CD8-positive, alpha-beta memory T cell (primary cell): ENCODE data around the gene CMC2. TPM values are rescaled to one million over a fixed set of nuclear protein-coding genes. Genes with fewer than 3 reads are reported as not detected.

Source experiments
- CTCF ChIA-PET: fragments of 350-600 bp; sonication (Branson Sonifier 250); formaldehyde crosslinking; loops from one replicate; lab custom pipeline; 2021; ENCODE audit warnings: antibody characterized with exemption; lab: Charles Lee
- POLR2A ChIA-PET: fragments of 350-600 bp; sonication (Branson Sonifier 250); formaldehyde crosslinking; loops from one replicate; lab custom pipeline; 2021; ENCODE audit warnings: antibody characterized with exemption; lab: Charles Lee
- DNase-seq, 5 donors: peaks; one replicate each; pipeline versions ENCODE4 v3.0.0 to v3.0.0-alpha.2; 2020 to 2022; ENCODE audit warnings: mixed read lengths in 1 of 5
- H3K27ac ChIP-seq: one replicate; pipeline ENCODE4 v1.7.0; 2013; ENCODE audit warnings: low read depth, mild to moderate bottlenecking, low read length, moderate library complexity
- H3K27me3 ChIP-seq: 2 replicates; pipeline ENCODE4 v1.7.0; 2013; ENCODE audit warnings: low read length, mild to moderate bottlenecking; ENCODE audit not compliant: insufficient read depth, poor library complexity, severe bottlenecking
- H3K36me3 ChIP-seq: 2 replicates; pipeline ENCODE4 v1.7.0; 2013; ENCODE audit warnings: mild to moderate bottlenecking, low read length, moderate library complexity; ENCODE audit not compliant: insufficient read depth
- H3K4me1 ChIP-seq: 2 replicates; pipeline ENCODE4 v1.7.0; 2013; ENCODE audit warnings: mild to moderate bottlenecking, low read length, moderate library complexity; ENCODE audit not compliant: insufficient read depth
- H3K4me3 ChIP-seq: 2 replicates; pipeline ENCODE4 v1.7.0; 2013; ENCODE audit warnings: mild to moderate bottlenecking, low read length
- H3K9me3 ChIP-seq: 2 replicates; pipeline ENCODE4 v1.7.0; 2013; ENCODE audit warnings: mild to moderate bottlenecking, low read length
- H3K27ac Mint-ChIP-seq, 8 donors: one replicate each; pipeline ENCODE4 v1.8.0; 2020 to 2021; ENCODE audit warnings: mixed read lengths in 8 of 8, mild to moderate bottlenecking in 6 of 8, inconsistent platforms in 3 of 8, moderate library complexity in 3 of 8
- H3K27me3 Mint-ChIP-seq, 2 donors: one replicate each; pipeline ENCODE4 v1.8.0; 2020 to 2021; ENCODE audit warnings: mixed read lengths in 2 of 2, mild to moderate bottlenecking in 1 of 2, moderate library complexity in 1 of 2
- H3K36me3 Mint-ChIP-seq, 3 donors: one replicate each; pipeline ENCODE4 v1.8.0; 2020 to 2021; ENCODE audit warnings: mixed read lengths in 3 of 3, inconsistent platforms in 1 of 3, mild to moderate bottlenecking in 1 of 3
- H3K4me1 Mint-ChIP-seq, 3 donors: one replicate each; pipeline ENCODE4 v1.8.0; 2020 to 2021; ENCODE audit warnings: mixed read lengths in 3 of 3, inconsistent platforms in 1 of 3, mild to moderate bottlenecking in 1 of 3
- H3K4me3 Mint-ChIP-seq, 7 donors: one replicate each; pipeline ENCODE4 v1.8.0; 2020 to 2021; ENCODE audit warnings: mixed read lengths in 7 of 7, mild to moderate bottlenecking in 6 of 7, moderate library complexity in 4 of 7, inconsistent platforms in 2 of 7
- H3K9me3 Mint-ChIP-seq, 5 donors: one replicate each; pipeline ENCODE4 v1.8.0; 2020 to 2022; ENCODE audit warnings: mixed read lengths in 5 of 5, mild to moderate bottlenecking in 3 of 5, moderate library complexity in 2 of 5, inconsistent platforms in 1 of 5
- polyA plus RNA-seq: library from polyadenylated mRNA; unstranded; fragments of 300-500 nt; fragmentation: Illumina TruSeq; gene quantifications from one replicate; pipeline ENCODE4 v1.2.3, GENCODE V29; 2021
- total RNA-seq, 2 experiments: library from RNA; stranded (reverse); gene quantifications; one replicate each; pipeline ENCODE4 v1.2.3, GENCODE V29; 2021

The CMC2 gene
- total and polyA plus RNA-seq, 3 experiments from 2014 or later = 125 to 135 (median 126) TPM

DNA sequence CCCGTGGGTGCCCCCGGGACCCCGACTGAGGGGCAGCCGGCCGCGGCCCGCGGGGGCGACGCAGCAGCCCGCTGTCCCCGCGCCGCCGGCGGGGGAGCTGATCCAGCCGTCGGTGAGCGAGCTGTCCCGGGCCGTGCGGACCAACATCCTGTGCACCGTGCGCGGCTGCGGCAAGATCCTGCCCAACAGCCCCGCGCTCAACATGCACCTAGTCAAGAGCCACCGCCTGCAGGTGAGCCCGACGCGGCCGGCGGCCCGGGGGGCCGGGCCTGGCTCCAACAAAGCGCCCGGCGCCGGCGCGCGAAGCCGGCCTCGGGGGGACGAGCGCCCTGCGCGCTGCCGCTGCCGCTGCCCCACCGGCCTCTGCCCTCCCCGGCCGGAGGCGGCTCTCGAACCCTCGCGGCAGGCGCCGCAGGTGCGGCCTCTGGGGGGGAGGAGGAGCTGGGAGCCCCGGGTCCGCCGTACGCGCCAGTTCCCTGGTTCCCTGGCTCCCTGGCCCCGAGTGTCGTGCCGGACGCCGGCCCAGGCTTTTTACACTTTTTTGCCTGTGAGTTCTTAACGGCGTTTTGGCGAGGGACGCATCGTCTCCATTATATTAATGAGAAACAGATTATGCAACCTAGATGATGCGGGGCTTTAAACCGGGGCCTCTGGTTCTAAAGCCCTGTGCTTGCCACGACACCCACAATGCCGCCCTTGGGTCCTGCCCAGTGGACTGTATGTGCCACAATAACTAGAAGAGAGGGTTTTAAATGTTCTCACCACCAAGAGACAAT lies 29.5 kb upstream of the CMC2 start:
- DNase-seq = peak in 3 of 5 donors; percentile 27 to 70 (median 50)
- peak overlapping the region; percentile 71 for H3K4me3 ChIP-seq
- H3K4me1 ChIP-seq = peaks cover 21% of the 10 kb centered on the region
- H3K27ac ChIP-seq = no peak overlapping the region
- Mint-ChIP-seq H3K4me1 (peaks cover 34 to 44% (median 44%) of the 10 kb centered on the region in 3 donors), H3K4me3 (peak overlapping the region; percentile 84 to 90 (median 86)), H3K27me3 (peaks cover 0 to 2% of the 10 kb centered on the region in 2 donors), H3K27ac (peak overlapping the region; percentile 46 to 83 (median 74)), H3K9me3 (no peaks in the 10 kb centered on the region), H3K36me3 (peaks cover 0 to 25% (median 10%) of the 10 kb centered on the region in 3 donors)
- POLR2A ChIA-PET = interaction anchor here (0.9 to 2.7 kb wide), 3 partner anchors 29 to 41 kb away, joined by 5 to 18 read pairs (median 8); partner anchors contain the start of genes C16orf46, CENPN and CMC2
- no peaks in the 10 kb centered on the region for H3K27me3 ChIP-seq
- no peaks in the 10 kb centered on the region for H3K36me3 ChIP-seq
- CTCF ChIA-PET = interaction anchor here (0.6 to 9.1 kb wide), 27 partner anchors 9 to 448 kb away, joined by 3 to 77 read pairs (median 5); partner anchors contain the start of genes C16orf46, CENPN and CMC2
- no peaks in the 10 kb centered on the region for H3K9me3 ChIP-seq

DNA sequence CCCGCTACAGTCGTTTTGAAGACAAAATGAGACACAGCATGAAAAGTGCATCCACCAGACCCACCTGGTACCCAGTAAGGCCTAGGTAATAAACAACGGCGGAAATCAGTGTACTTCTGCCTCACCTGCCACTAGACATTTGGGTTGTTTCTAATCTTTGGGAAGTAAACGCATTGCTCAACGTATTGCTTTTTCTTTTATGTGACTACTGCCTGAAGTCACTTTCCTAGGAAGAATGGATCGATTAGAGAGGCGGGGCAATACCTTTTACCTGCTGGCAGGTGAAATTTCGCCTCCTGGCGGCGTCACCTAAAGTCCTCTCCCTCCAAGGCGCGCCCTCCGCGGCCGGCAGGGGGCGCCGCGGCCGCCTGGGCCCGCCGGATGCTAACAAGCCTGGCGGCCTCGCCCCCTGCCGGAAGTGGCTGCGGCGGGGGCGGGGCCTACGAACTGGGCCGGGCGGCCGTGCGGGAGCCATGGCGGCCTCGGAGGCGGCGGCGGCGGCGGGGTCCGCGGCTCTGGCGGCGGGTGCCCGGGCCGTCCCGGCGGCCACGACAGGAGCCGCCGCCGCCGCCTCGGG lies 28.8 kb upstream of the CMC2 start, which contains the start of gene ATMIN:
Gene ATMIN (plus strand): TSS at position 445 of the 577 bp plus-strand sequence. CDS start 29 bp downstream, at position 474.
- no peak within 1 kb of the TSS for H3K27ac ChIP-seq
- peak within 1 kb of the TSS; percentile 71 for H3K4me3 ChIP-seq
- peak; percentile 84 to 92 (median 88) for DNase-seq
- peaks cover 34 to 44% (median 39%) of the 10 kb centered on the region in 3 donors for H3K4me1 Mint-ChIP-seq
- H3K27ac Mint-ChIP-seq = peak within 1 kb of the TSS; percentile 59 to 83 (median 74)
- no peaks in the 10 kb centered on the region for H3K27me3 ChIP-seq
- H3K36me3 ChIP-seq = no peaks in the 10 kb centered on the region
- ChIA-PET POLR2A (interaction anchor here (0.9 to 2.7 kb wide), 4 partner anchors 28 to 42 kb away, joined by 5 to 18 read pairs (median 7); partner anchors contain the start of genes C16orf46, CENPN and CMC2), CTCF (interaction anchor here (0.6 to 9.1 kb wide), 29 partner anchors 10 to 447 kb away, joined by 3 to 77 read pairs (median 5); partner anchors contain the start of genes C16orf46, CENPN and CMC2)
- H3K9me3 Mint-ChIP-seq = no peaks in the 10 kb centered on the region
- peaks cover 21% of the 10 kb centered on the region for H3K4me1 ChIP-seq
- H3K4me3 Mint-ChIP-seq = peak within 1 kb of the TSS; percentile 84 to 90 (median 86)
- peaks cover 0 to 2% of the 10 kb centered on the region in 2 donors for H3K27me3 Mint-ChIP-seq
- H3K9me3 ChIP-seq = no peaks in the 10 kb centered on the region
- peaks cover 0 to 19% (median 8%) of the 10 kb centered on the region in 3 donors for H3K36me3 Mint-ChIP-seq

DNA sequence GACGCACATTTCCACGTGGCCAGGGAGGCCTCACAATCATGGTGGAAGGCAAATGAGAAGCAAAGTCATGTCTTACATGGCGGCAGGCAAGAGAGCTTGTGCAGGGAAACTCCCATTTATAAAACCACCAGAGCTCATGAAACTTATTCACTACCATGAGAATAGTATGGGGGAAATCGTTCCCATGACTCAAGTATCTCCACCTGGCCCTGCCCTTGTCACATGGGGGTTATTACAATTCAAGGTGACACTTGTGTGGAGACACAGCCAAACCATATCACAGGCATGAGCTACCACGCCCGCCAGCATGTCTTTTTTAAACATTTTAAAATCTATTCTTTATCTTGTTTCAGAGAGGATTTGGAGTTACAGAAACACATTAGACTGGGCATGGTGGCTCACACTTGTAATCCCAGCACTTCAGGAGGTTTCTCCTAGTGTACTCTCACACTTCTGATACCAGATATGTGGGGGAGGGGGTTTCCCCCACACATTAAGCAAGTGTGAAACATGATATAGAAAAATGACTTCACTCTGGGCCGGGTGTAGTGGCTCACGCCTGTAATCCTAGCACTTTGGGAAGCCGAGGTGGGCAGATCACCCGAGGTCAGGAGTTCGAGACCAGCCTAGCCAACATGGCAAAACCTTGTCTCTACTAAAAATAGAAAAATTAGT lies 23.4 kb upstream of the CMC2 start:
- Mint-ChIP-seq H3K4me1 (peaks cover 0 to 2% (median 2%) of the 10 kb centered on the region in 3 donors), H3K36me3 (peaks cover 0 to 3% (median 3%) of the 10 kb centered on the region in 3 donors), H3K27me3 (peaks cover 0 to 2% of the 10 kb centered on the region in 2 donors), H3K27ac (peak overlapping the region in 1 of 8 donors; percentile 68), H3K4me3 (no peak overlapping the region), H3K9me3 (no peaks in the 10 kb centered on the region)
- Histone ChIP-seq H3K27me3 (no peaks in the 10 kb centered on the region), H3K36me3 (no peaks in the 10 kb centered on the region), H3K4me1 (peaks cover under 1% of the 10 kb centered on the region), H3K9me3 (no peaks in the 10 kb centered on the region), H3K4me3 (no peak overlapping the region), H3K27ac (no peak overlapping the region)
- POLR2A ChIA-PET = no interaction called here
- CTCF ChIA-PET = interaction anchor here (9.1 kb wide), 1 partner anchor 26 kb away, joined by 77 read pairs; no protein-coding TSS in a partner anchor
- no peak for DNase-seq

DNA sequence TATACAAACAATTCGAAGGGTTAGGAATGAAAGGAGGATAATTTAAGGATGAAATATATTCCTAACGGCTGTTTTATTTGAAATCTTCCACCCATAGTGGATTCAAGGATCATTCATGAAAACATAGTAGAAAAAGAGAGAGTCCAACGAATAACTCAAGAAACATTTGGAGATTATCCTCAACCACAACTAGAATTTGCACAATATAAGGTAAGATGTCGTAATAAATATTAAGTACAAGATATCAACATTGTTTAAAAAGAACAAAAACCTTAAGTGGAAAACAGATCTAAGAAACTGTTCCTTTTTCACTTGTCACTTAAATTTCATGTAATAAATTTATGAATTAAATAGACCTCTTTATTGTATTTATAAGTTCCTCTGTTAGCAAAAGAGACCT lies 19.7 kb upstream of the CMC2 start:
- Histone ChIP-seq H3K4me3 (no peak overlapping the region), H3K36me3 (peaks cover 4% of the 10 kb centered on the region), H3K27me3 (no peaks in the 10 kb centered on the region), H3K27ac (no peak overlapping the region), H3K9me3 (no peaks in the 10 kb centered on the region), H3K4me1 (no peaks in the 10 kb centered on the region)
- ChIA-PET POLR2A (no interaction called here), CTCF (no interaction called here)
- Mint-ChIP-seq H3K36me3 (peaks cover 0 to 13% (median 3%) of the 10 kb centered on the region in 3 donors), H3K9me3 (no peaks in the 10 kb centered on the region), H3K4me1 (no peaks in the 10 kb centered on the region), H3K4me3 (no peak overlapping the region), H3K27ac (no peak overlapping the region), H3K27me3 (no peaks in the 10 kb centered on the region)
- no peak for DNase-seq

DNA sequence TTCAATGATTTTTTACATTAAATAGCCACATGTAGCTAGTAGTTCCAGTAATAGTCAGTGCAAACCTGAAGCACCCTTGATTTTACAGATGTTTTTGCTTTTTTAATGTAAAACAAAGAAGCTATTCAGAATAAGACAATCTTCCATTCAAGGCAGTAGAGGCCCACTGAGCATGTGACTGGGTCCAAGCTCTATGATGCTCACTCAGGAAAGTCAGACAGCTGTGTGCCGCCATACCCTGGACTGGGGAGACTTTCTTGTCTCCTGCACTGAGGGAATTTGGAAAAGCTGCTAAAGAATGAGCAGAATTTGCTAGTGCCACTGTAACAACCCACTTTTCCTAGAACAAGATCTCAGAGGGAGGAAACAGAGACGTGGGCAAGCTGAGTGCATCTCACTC lies 11.8 kb upstream of the CMC2 start:
- Mint-ChIP-seq H3K4me1 (peaks cover 2 to 5% (median 4%) of the 10 kb centered on the region in 3 donors), H3K27ac (peak overlapping the region in 1 of 8 donors; percentile 21), H3K4me3 (no peak overlapping the region), H3K9me3 (no peaks in the 10 kb centered on the region), H3K27me3 (no peaks in the 10 kb centered on the region), H3K36me3 (peaks cover 0 to 38% (median 4%) of the 10 kb centered on the region in 3 donors)
- CTCF ChIA-PET = interaction anchor here (0.7 to 1.7 kb wide), 3 partner anchors 16 to 22 kb away, joined by 3 to 11 read pairs (median 4); partner anchors contain the start of gene ATMIN
- Histone ChIP-seq H3K36me3 (peaks cover 4% of the 10 kb centered on the region), H3K4me1 (no peaks in the 10 kb centered on the region), H3K27me3 (no peaks in the 10 kb centered on the region), H3K27ac (no peak overlapping the region), H3K9me3 (no peaks in the 10 kb centered on the region), H3K4me3 (no peak overlapping the region)
- POLR2A ChIA-PET = no interaction called here
- DNase-seq = no peak

DNA sequence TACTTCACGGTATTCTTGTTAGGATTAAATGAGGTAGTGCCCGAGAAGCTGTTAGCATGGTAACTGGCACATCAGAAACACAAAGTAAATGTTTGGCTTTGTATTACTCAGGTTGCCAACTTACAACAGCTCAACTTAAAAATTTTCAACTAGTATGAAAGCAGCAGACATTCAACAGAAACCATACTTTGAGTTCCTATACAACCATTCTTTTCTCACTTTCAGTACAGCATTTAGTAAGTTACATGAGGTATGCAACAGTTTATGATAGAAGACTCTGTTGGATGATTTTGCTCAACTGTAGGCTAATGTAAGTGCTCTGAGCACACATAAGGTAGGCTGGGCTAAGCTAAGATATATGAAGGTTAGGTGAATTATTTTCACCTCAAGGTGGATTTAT lies 8.0 kb upstream of the CMC2 start:
- CTCF ChIA-PET = interaction anchor here (1.0 to 1.3 kb wide), 4 partner anchors 10 to 21 kb away, joined by 3 to 6 read pairs (median 4); partner anchors contain the start of gene ATMIN

DNA sequence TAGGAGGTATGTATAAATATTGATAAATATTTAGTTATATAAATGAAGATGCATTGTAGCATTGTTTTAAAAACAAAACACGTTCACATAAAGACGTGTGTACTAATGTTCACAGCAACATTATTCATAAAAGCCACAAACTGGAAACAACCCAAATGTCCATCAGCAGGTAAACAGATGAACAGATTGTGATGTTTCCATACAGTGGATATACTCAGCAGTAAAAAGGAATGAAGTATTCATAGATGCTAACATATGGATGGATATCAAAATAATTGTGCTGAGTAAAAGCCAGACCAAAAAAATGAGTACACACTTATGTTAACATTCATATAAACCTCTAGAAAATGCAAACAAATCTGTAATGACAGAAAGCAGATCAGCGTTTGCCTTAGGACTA lies 6.3 kb upstream of the CMC2 start:
- no peak overlapping the region for H3K27ac Mint-ChIP-seq
- no peaks in the 10 kb centered on the region for H3K27me3 ChIP-seq
- no peaks in the 10 kb centered on the region for H3K36me3 ChIP-seq
- no peaks in the 10 kb centered on the region for H3K9me3 ChIP-seq
- no peaks in the 10 kb centered on the region for H3K4me1 ChIP-seq
- ChIA-PET POLR2A (no interaction called here), CTCF (no interaction called here)
- peaks cover 0 to 20% (median 1%) of the 10 kb centered on the region in 3 donors for H3K36me3 Mint-ChIP-seq
- no peak overlapping the region for H3K27ac ChIP-seq
- no peak for DNase-seq
- H3K27me3 Mint-ChIP-seq = peaks cover 0 to 3% of the 10 kb centered on the region in 2 donors
- peaks cover 8 to 12% (median 10%) of the 10 kb centered on the region in 3 donors for H3K4me1 Mint-ChIP-seq
- no peaks in the 10 kb centered on the region for H3K9me3 Mint-ChIP-seq
- no peak overlapping the region for H3K4me3 ChIP-seq
- H3K4me3 Mint-ChIP-seq = no peak overlapping the region

More for the DNA sequence above, 8.0 kb upstream of the CMC2 start:
- no peak overlapping the region for H3K4me3 ChIP-seq
- peaks cover 0 to under 1% of the 10 kb centered on the region in 2 donors for H3K27me3 Mint-ChIP-seq
- peaks cover 0 to 27% (median 3%) of the 10 kb centered on the region in 3 donors for H3K36me3 Mint-ChIP-seq
- H3K4me3 Mint-ChIP-seq = no peak overlapping the region
- H3K9me3 ChIP-seq = no peaks in the 10 kb centered on the region
- H3K36me3 ChIP-seq = no peaks in the 10 kb centered on the region
- no peaks in the 10 kb centered on the region for H3K4me1 ChIP-seq
- peak overlapping the region in 1 of 8 donors; percentile 70 for H3K27ac Mint-ChIP-seq
- H3K4me1 Mint-ChIP-seq = peaks cover 2 to 5% (median 4%) of the 10 kb centered on the region in 3 donors
- no peaks in the 10 kb centered on the region for H3K27me3 ChIP-seq
- DNase-seq = no peak
- no peaks in the 10 kb centered on the region for H3K9me3 Mint-ChIP-seq
- POLR2A ChIA-PET = no interaction called here
- no peak overlapping the region for H3K27ac ChIP-seq
